ENCODE data around the gene SLC12A6.

Gene SLC12A6

GRCh38 chr15:34332553-34333120 lies 4.9 kb downstream of the SLC12A6 start:
- DNase-seq, result no peak

GRCh38 chr15:34331809-34332208 lies 5.8 kb downstream of the SLC12A6 start:
- DNase-seq, result no peak

DNA sequence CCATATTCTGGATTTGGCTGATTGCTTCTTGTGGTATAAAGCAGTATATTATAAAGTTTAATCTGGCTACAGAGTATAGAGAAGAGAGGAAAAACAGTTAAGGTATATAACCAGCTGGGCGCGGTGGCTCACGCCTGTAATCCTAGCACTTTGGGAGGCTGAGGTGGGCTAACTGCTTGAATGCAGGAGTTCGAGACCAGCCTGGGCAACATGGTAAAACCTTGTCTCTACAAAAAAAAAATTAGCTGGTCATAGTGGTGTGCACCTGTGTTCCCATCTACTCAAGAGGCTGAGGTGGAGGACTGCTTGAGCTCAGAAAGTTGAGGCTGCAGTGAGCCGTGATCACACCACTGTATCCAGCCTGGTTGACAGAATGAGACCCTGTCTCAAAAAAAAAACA lies 7.3 kb downstream of the SLC12A6 start:
- DNase-seq, result no peak

GRCh38 chr15:34329006-34329405 lies 8.6 kb downstream of the SLC12A6 start:
- DNase-seq, result no peak

- DNase-seq, result no peak
These were observed 9.7 kb downstream of the SLC12A6 start for GRCh38 chr15:34327906-34328305.

- no peak for DNase-seq
These were observed 12.2 kb downstream of the SLC12A6 start for GRCh38 chr15:34325368-34325767.

- DNase-seq, result no peak
These were observed 12.6 kb downstream of the SLC12A6 start for GRCh38 chr15:34324933-34325332.

- DNase-seq, result no peak
These were observed 14.4 kb downstream of the SLC12A6 start for GRCh38 chr15:34323217-34323616.

GRCh38 chr15:34318277-34319079 lies 19.1 kb downstream of the SLC12A6 start:
- DNase-seq, result peak in 8 of 56 donors; percentile 3 to 13 (median 6)

DNA sequence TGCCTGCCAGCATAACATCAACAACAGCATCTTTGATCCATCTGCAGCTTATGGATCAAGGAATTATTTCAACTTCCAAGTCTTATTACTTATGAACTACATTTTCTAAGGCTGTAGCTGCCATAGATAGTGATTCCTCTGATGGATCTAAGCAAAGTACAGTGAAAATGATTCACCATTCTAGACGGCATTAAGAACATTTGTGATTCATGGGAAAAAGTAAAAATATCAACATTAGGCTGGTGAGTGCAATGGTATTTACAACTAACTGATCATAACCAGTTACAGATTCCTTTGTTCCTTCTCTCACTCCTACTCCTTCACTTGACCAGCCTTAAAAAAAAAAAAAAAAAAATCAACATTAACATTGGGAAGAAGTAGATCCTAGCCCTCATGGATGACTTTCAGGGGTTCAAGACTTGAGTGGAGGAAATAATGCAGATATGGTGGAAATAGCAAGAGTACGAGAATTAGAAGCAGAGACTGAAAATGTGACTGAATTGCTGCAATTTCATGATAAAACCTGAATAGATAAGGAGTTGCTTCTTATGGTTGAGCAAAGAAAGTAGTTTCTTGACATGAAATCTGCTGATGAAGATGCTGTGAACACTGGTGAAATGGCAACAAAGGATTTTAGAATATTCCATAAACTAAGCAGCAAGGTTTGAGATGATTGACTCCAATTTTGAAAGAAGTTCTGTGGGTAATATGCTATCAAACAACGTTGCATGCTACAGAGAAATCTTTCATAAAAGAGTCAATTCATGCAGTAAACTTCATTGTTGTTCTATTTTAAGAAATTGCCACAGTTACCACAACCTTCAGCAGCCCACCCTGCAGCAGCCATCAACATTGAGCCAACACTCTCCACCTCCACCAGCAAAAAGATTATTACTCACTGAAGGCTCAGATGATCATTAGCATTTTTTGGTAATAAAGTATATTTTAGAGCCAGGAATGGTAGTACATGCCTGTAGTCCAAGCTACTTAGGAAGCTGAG lies 22.8 kb downstream of the SLC12A6 start:
- no peak for DNase-seq

- no peak for DNase-seq
These were observed 26.0 kb downstream of the SLC12A6 start for GRCh38 chr15:34311563-34311962.

GRCh38 chr15:34304613-34305012 lies 33.0 kb downstream of the SLC12A6 start:
- no peak for DNase-seq

DNA sequence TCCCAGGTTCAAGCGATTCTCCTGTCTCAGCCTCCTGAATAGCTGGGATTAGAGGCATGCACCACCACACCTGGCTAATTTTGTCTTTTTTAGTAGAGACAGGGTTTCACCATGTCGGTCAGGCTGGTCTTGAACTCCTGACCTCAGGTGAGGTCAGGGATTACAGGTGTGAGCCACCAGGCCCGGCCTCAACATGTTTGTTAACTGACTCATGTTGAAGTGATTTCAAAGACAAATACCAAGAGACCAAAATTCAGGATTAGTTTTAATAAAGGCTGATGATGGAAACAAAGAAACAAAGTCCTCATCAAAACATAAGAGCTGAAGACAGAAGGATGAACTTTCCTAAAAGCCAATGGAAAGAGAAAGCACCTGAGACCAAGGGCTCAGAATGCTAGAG lies 36.5 kb downstream of the SLC12A6 start:
- DNase-seq, result no peak

- no peak for DNase-seq
These were observed 40.5 kb downstream of the SLC12A6 start for GRCh38 chr15:34297059-34297458.

DNA sequence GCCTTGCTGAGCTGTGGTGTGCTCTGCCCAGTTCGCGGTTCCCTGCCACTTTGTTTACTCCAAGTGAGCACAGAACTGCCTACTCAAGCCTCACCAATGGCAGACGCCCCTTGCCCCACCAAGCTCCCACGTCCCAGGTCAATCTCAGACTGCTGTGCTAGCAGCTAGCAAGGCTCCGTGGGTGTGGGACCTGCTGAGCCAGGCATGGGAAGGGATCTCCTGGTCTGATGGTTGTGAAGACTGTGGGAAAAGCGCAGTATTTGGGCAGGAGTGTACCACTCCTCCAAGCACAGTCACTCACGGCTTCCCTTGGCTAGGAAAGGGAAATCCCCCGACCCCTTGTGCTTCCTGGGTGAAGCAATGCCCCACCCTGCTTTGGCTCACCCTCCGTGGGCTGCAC lies 45.0 kb downstream of the SLC12A6 start:
- no peak for DNase-seq

- DNase-seq, result no peak
These were observed 52.6 kb downstream of the SLC12A6 start for GRCh38 chr15:34284937-34285336.

DNA sequence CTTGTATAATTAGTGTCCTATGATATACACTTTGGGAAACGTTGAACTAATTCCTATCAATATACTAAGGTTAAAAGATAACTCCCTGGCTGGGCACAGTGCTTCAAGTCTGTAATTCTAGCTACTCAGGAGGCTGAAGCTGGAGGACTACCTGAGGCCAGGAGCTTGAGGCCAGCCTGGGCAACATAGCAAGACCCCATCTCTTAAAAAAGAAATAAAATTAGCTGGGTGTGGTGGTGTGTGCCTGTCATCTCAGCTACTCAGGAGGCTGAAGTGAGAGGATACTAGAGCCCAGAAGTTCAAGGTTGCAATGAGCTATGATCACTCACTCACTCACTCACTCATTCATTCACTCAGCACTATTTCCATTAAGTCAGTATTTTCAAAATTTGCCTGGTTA lies 55.2 kb downstream of the SLC12A6 start:
- DNase-seq, result no peak

DNA sequence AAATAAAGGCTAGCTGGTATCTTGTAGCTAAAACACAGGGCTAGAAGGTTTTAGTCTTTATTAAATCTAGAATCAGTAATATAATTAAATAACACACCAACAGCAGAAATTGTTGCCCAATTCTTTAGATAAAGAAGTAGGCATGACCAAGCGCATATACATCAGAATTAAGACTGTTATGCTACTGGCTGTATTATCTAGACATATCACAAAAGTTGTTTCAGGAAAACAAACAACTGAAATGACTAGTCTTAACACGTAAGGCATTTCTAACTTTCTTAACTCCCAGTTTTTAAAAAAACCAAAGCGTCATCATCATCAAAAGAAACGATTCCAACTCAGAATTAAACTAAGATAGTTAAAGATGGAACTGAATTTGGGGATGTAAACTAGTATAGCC lies 57.4 kb downstream of the SLC12A6 start:
- DNase-seq, result no peak

GRCh38 chr15:34279368-34279767 lies 58.2 kb downstream of the SLC12A6 start:
- DNase-seq, result no peak

- no peak for DNase-seq
These were observed 61.9 kb downstream of the SLC12A6 start for GRCh38 chr15:34275721-34276120.

DNA sequence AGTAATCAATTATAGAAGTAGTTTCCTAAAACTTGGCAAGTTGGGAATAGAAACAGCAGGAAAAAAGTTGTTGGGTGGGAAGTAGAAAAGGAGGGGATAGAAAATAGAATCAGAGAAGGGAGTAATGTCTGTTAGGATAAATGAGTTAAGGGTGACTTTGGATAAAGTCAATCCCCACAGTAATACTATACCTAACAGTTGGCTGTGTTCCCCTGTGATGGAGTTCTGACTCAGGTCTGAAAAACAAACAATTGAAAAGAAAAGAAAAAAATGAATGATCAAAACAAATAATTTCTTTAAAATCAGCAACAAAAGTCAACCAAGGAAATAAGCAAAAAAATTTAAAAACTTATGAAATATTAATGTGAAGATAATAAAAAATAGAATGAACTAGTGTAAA lies 62.4 kb downstream of the SLC12A6 start:
- DNase-seq, result no peak

- DNase-seq, result no peak
These were observed 66.1 kb downstream of the SLC12A6 start for GRCh38 chr15:34271493-34271892.
